WTC11 (cell line): Measurements from ENCODE around the gene GPRIN2. TPM values are rescaled to one million over a fixed set of nuclear protein-coding genes. Genes with fewer than 3 reads are reported as not detected.

Source experiments
- ATAC-seq: fragments of 200-7000 bp; cut with Tn5 transposase; 2 replicates; pipeline ENCODE4 v1.10.0; 2021; ENCODE audit warnings: mild to moderate bottlenecking, moderate library complexity
- CTCF ChIA-PET: fragments of 300-600 bp; sonication (Branson Sonifier 250); formaldehyde crosslinking; loops from one replicate; lab custom pipeline; 2021; ENCODE audit warnings: antibody characterized with exemption; lab: Charles Lee
- POLR2A ChIA-PET: fragments of 350-600 bp; sonication (Branson Sonifier 250); formaldehyde crosslinking; loops from one replicate; lab custom pipeline; 2021; ENCODE audit warnings: antibody characterized with exemption; lab: Charles Lee
- DNase-seq: peaks from one replicate; pipeline ENCODE4 v3.0.0; 2021; ENCODE audit warnings: low spot score
- H3K27ac Mint-ChIP-seq: 2 replicates; pipeline ENCODE4 v1.8.0; 2021; ENCODE audit warnings: mixed read lengths
- H3K27me3 Mint-ChIP-seq: 2 replicates; pipeline ENCODE4 v1.8.0; 2021; ENCODE audit warnings: low read depth, mild to moderate bottlenecking, moderate library complexity, mixed read lengths
- H3K36me3 Mint-ChIP-seq: 2 replicates; pipeline ENCODE4 v1.8.0; 2021; ENCODE audit warnings: mixed read lengths
- H3K4me1 Mint-ChIP-seq: 2 replicates; pipeline ENCODE4 v1.8.0; 2022; ENCODE audit warnings: mixed read lengths
- H3K4me3 Mint-ChIP-seq: 2 replicates; pipeline ENCODE4 v1.8.0; 2021; ENCODE audit warnings: mild to moderate bottlenecking, moderate library complexity, mixed read lengths
- H3K9me3 Mint-ChIP-seq: 2 replicates; pipeline ENCODE4 v1.8.0; 2021; ENCODE audit warnings: mixed read lengths
- ARID4B ChIP-seq: sonication (generic); formaldehyde crosslinking; IDR thresholded peaks from 2 replicates; pipeline ENCODE4 v1.8.0; 2023; ENCODE audit warnings: missing genetic modification reagents, mild to moderate bottlenecking, borderline replicate concordance
- CDX4 ChIP-seq: fragments of 250-450 bp; sonication (Bioruptor Pico); IDR thresholded peaks from 2 replicates; pipeline ENCODE4 v1.9.0; 2021; ENCODE audit warnings: moderate library complexity, mild to moderate bottlenecking, inconsistent platforms, borderline replicate concordance
- EMX1 ChIP-seq: fragments of 250-450 bp; sonication (Bioruptor Pico); IDR thresholded peaks from 2 replicates; pipeline ENCODE4 v1.8.0; 2021; ENCODE audit warnings: mild to moderate bottlenecking
- IRF2 ChIP-seq: sonication (generic); formaldehyde crosslinking; IDR thresholded peaks from 2 replicates; pipeline ENCODE4 v1.8.0; 2022; ENCODE audit warnings: low read depth, missing genetic modification reagents, borderline replicate concordance
- KAT7 ChIP-seq: sonication (generic); formaldehyde crosslinking; IDR thresholded peaks from 2 replicates; pipeline ENCODE4 v1.8.1; 2023; ENCODE audit warnings: missing genetic modification reagents, mild to moderate bottlenecking, borderline replicate concordance
- MYBL2 ChIP-seq: sonication (generic); formaldehyde crosslinking; IDR thresholded peaks from 2 replicates; pipeline ENCODE4 v1.8.1; 2023; ENCODE audit warnings: mild to moderate bottlenecking, moderate library complexity, missing genetic modification reagents
- PREB ChIP-seq: sonication (generic); formaldehyde crosslinking; IDR thresholded peaks from 2 replicates; pipeline ENCODE4 v1.8.1; 2022; ENCODE audit warnings: mild to moderate bottlenecking, missing genetic modification reagents, moderate library complexity, borderline replicate concordance
- RELA ChIP-seq: sonication (generic); formaldehyde crosslinking; IDR thresholded peaks from 2 replicates; pipeline ENCODE4 v1.8.1; 2022; ENCODE audit warnings: missing genetic modification reagents, mild to moderate bottlenecking, borderline replicate concordance
- ZNF121 ChIP-seq: sonication (generic); formaldehyde crosslinking; IDR thresholded peaks from 2 replicates; pipeline ENCODE4 v1.8.0; 2023; ENCODE audit warnings: missing genetic modification reagents
- ZNF396 ChIP-seq: fragments of 250-450 bp; sonication (Bioruptor Pico); IDR thresholded peaks from 2 replicates; pipeline ENCODE4 v1.8.0; 2021; ENCODE audit warnings: mild to moderate bottlenecking, moderate library complexity, borderline replicate concordance
- ZNF423 ChIP-seq: fragments of 250-450 bp; sonication (Bioruptor Pico); IDR thresholded peaks from 2 replicates; pipeline ENCODE4 v2.1.2; 2022; ENCODE audit warnings: mild to moderate bottlenecking, moderate library complexity
- ZNF671 ChIP-seq: fragments of 250-450 bp; sonication (Bioruptor Pico); IDR thresholded peaks from 2 replicates; pipeline ENCODE4 v1.8.0; 2021; ENCODE audit warnings: mild to moderate bottlenecking
- total RNA-seq: library from RNA; stranded (reverse); gene quantifications from 3 replicates; pipeline ENCODE4 v1.2.3, GENCODE V29; 2021
- TF ChIP-seq, protein P1 (sequence below): sonication (generic); formaldehyde crosslinking; IDR thresholded peaks from 2 replicates; pipeline ENCODE4 v1.8.0; 2022; ENCODE audit warnings: mild to moderate bottlenecking, missing genetic modification reagents
- TF ChIP-seq, protein P2 (sequence below): sonication (generic); formaldehyde crosslinking; IDR thresholded peaks from 2 replicates; pipeline ENCODE4 v1.8.1; 2022; ENCODE audit warnings: missing genetic modification reagents, borderline replicate concordance
- TF ChIP-seq, protein P3 (sequence below): sonication (generic); formaldehyde crosslinking; conservative IDR thresholded peaks from 2 replicates; pipeline ENCODE4 v1.8.1; 2023; ENCODE audit warnings: mild to moderate bottlenecking, low read depth, missing genetic modification reagents, moderate library complexity
- TF ChIP-seq, protein P4 (sequence below): sonication (generic); formaldehyde crosslinking; IDR thresholded peaks from 2 replicates; pipeline ENCODE4 v1.8.1; 2022; ENCODE audit warnings: mild to moderate bottlenecking, moderate library complexity, missing genetic modification reagents

Gene GPRIN2
- total RNA-seq, 1 experiment from 2014 or later: 17.5 TPM

GRCh38 chr10:46516660-46517416, 39.6 kb downstream of the GPRIN2 start (continued):
- no peak for TF ChIP-seq ARID4B (CRISPR knock-in tag)
- no peak for TF ChIP-seq PREB
- TF ChIP-seq RELA: no peak
- TF ChIP-seq MYBL2 (CRISPR knock-in tag): no peak

GRCh38 chr10:46515793-46516192, 40.7 kb downstream of the GPRIN2 start:
- ChIA-PET POLR2A (no interaction called here), CTCF (interaction anchor here (0.7 to 4.2 kb wide), 3 partner anchors 29 to 764 kb away, joined by 3 to 15 read pairs (median 4); no protein-coding TSS in a partner anchor)
- Mint-ChIP-seq H3K36me3 (no peaks in the 10 kb centered on the region), H3K4me3 (no peak overlapping the region), H3K27ac (no peak overlapping the region), H3K4me1 (no peaks in the 10 kb centered on the region), H3K27me3 (no peaks in the 10 kb centered on the region), H3K9me3 (no peaks in the 10 kb centered on the region)
- no peak for ATAC-seq
- DNase-seq: peak; percentile 8
- TF ChIP-seq CDX4 (CRISPR knock-in tag) (no peak), ARID4B (CRISPR knock-in tag) (no peak), EMX1 (CRISPR knock-in tag) (no peak), ZNF396 (CRISPR knock-in tag) (no peak), KAT7 (CRISPR knock-in tag) (no peak), ZNF121 (CRISPR knock-in tag) (no peak), IRF2 (no peak), ZNF671 (no peak), ZNF423 (CRISPR knock-in tag) (no peak)
- TF ChIP-seq, protein P1, sequence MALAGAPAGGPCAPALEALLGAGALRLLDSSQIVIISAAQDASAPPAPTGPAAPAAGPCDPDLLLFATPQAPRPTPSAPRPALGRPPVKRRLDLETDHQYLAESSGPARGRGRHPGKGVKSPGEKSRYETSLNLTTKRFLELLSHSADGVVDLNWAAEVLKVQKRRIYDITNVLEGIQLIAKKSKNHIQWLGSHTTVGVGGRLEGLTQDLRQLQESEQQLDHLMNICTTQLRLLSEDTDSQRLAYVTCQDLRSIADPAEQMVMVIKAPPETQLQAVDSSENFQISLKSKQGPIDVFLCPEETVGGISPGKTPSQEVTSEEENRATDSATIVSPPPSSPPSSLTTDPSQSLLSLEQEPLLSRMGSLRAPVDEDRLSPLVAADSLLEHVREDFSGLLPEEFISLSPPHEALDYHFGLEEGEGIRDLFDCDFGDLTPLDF (CRISPR knock-in tag): no peak
- TF ChIP-seq, protein P2, sequence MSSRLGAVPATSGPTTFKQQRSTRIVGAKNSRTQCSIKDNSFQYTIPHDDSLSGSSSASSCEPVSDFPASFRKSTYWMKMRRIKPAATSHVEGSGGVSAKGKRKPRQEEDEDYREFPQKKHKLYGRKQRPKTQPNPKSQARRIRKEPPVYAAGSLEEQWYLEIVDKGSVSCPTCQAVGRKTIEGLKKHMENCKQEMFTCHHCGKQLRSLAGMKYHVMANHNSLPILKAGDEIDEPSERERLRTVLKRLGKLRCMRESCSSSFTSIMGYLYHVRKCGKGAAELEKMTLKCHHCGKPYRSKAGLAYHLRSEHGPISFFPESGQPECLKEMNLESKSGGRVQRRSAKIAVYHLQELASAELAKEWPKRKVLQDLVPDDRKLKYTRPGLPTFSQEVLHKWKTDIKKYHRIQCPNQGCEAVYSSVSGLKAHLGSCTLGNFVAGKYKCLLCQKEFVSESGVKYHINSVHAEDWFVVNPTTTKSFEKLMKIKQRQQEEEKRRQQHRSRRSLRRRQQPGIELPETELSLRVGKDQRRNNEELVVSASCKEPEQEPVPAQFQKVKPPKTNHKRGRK (CRISPR knock-in tag): no peak
- TF ChIP-seq, protein P3, sequence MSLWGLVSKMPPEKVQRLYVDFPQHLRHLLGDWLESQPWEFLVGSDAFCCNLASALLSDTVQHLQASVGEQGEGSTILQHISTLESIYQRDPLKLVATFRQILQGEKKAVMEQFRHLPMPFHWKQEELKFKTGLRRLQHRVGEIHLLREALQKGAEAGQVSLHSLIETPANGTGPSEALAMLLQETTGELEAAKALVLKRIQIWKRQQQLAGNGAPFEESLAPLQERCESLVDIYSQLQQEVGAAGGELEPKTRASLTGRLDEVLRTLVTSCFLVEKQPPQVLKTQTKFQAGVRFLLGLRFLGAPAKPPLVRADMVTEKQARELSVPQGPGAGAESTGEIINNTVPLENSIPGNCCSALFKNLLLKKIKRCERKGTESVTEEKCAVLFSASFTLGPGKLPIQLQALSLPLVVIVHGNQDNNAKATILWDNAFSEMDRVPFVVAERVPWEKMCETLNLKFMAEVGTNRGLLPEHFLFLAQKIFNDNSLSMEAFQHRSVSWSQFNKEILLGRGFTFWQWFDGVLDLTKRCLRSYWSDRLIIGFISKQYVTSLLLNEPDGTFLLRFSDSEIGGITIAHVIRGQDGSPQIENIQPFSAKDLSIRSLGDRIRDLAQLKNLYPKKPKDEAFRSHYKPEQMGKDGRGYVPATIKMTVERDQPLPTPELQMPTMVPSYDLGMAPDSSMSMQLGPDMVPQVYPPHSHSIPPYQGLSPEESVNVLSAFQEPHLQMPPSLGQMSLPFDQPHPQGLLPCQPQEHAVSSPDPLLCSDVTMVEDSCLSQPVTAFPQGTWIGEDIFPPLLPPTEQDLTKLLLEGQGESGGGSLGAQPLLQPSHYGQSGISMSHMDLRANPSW (CRISPR knock-in tag): no peak
- TF ChIP-seq, protein P4, sequence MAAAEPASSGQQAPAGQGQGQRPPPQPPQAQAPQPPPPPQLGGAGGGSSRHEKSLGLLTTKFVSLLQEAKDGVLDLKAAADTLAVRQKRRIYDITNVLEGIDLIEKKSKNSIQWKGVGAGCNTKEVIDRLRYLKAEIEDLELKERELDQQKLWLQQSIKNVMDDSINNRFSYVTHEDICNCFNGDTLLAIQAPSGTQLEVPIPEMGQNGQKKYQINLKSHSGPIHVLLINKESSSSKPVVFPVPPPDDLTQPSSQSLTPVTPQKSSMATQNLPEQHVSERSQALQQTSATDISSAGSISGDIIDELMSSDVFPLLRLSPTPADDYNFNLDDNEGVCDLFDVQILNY (CRISPR knock-in tag): no peak
